Lower leg skin (tissue), 3 donors: ENCODE data around the gene TNNI2.
"Not testable (repeated sequence)": the region's sequence is repeated elsewhere in the genome, so short reads cannot be mapped to it uniquely, and the experiment has no call there.

Experiments
- CTCF ChIP-seq, 3 donors: fragments of 450-650 bp; IDR thresholded peaks; one replicate each; pipeline ENCODE4 v1.5.1; 2016; ENCODE audit warnings: antibody characterized with exemption in 3 of 3, mild to moderate bottlenecking in 3 of 3, moderate library complexity in 2 of 3
- POLR2A ChIP-seq, 2 donors: fragments of 450-650 bp; IDR thresholded peaks; one replicate each; pipeline ENCODE4 v1.6.1; 2016 to 2017; ENCODE audit warnings: antibody characterized with exemption in 2 of 2, mild to moderate bottlenecking in 1 of 2, moderate library complexity in 1 of 2

- TF ChIP-seq CTCF, POLR2A (IDR thresholded peaks at IDR 0.05): not testable (repeated sequence)
Observed at GRCh38 chr11:1803835-1804519, 34.8 kb upstream of the TNNI2 start.
